SH-SY5Y (cell line): ENCODE results near the gene OXA1L.

Experiments
- GATA2 ChIP-seq: IDR thresholded peaks from 2 replicates; pipeline ENCODE4 v1.6.1; 2011; ENCODE audit warnings: mild to moderate bottlenecking, low read depth, low read length
- GATA3 ChIP-seq: IDR thresholded peaks from 2 replicates; pipeline ENCODE4 v1.6.1; 2011; ENCODE audit warnings: low read depth, mild to moderate bottlenecking, low read length, moderate library complexity

GRCh38 chr14:22781301-22781991, 15.0 kb downstream of the OXA1L start:
- TF ChIP-seq GATA2 = no peak
- TF ChIP-seq GATA3 = no peak
